GM18867 (cell line): ENCODE measurements around the gene KIAA1614.

ENCODE experiments used
- ATAC-seq: cut with Tn5 transposase; IDR thresholded peaks from one replicate; pipeline ENCODE4 v1.9.1; 2021; ENCODE audit warnings: mild to moderate bottlenecking, moderate library complexity; ENCODE audit not compliant: unreplicated experiment

KIAA1614 gene

GRCh38 chr1:180908074-180908765, 4.5 kb upstream of the KIAA1614 start:
- no peak for ATAC-seq

- peak; percentile 55 for ATAC-seq
These were observed 3.7 kb upstream of the KIAA1614 start for GRCh38 chr1:180909005-180909414.

- ATAC-seq: peak; percentile 46
These were observed 3.2 kb upstream of the KIAA1614 start for GRCh38 chr1:180909462-180909976.

GRCh38 chr1:180911640-180912191, 981 bp upstream of the KIAA1614 start:
- no peak for ATAC-seq

GRCh38 chr1:180912211-180912800, 391 bp upstream of the KIAA1614 start:
- ATAC-seq: no peak

GRCh38 chr1:180915426-180915965, 2.8 kb downstream of the KIAA1614 start:
- no peak for ATAC-seq

GRCh38 chr1:180916012-180916770, 3.5 kb downstream of the KIAA1614 start:
- ATAC-seq: no peak

GRCh38 chr1:180916771-180917170, 4.1 kb downstream of the KIAA1614 start:
- ATAC-seq: no peak

GRCh38 chr1:180917306-180918065, 4.8 kb downstream of the KIAA1614 start:
- no peak for ATAC-seq

- peak; percentile 57 for ATAC-seq
These were observed 5.8 kb downstream of the KIAA1614 start for GRCh38 chr1:180918519-180918918.

GRCh38 chr1:180919183-180919700, 6.5 kb downstream of the KIAA1614 start:
- no peak for ATAC-seq

- no peak for ATAC-seq
These were observed 7.5 kb downstream of the KIAA1614 start for GRCh38 chr1:180920193-180920592.

- no peak for ATAC-seq
These were observed 8.0 kb downstream of the KIAA1614 start for GRCh38 chr1:180920702-180921101.

GRCh38 chr1:180921386-180921785, 8.7 kb downstream of the KIAA1614 start:
- ATAC-seq: no peak

GRCh38 chr1:180921891-180922630, 9.4 kb downstream of the KIAA1614 start:
- ATAC-seq: no peak

GRCh38 chr1:180922631-180923015, 9.9 kb downstream of the KIAA1614 start:
- ATAC-seq: no peak

- ATAC-seq: peak; percentile 44
These were observed 10.5 kb downstream of the KIAA1614 start for GRCh38 chr1:180923021-180923841.

GRCh38 chr1:180923887-180924286, 11.2 kb downstream of the KIAA1614 start:
- ATAC-seq: no peak

GRCh38 chr1:180924939-180925338, 12.2 kb downstream of the KIAA1614 start:
- no peak for ATAC-seq
